ENCODE measurements around the gene DOCK8.
"Not testable (repeated sequence)": the region's sequence is repeated elsewhere in the genome, so short reads cannot be mapped to it uniquely, and the experiment has no call there.

Gene DOCK8

GRCh38 chr9:214648-215493 lies at the start of gene DOCK8:
Gene DOCK8, plus strand, starts transcription at chr9:214865. Its CDS starts 112 bp downstream, at chr9:214977.
- peak; percentile 46 for DNase-seq (ENCODE audit: low spot score)

GRCh38 chr9:169757-170156 lies 44.9 kb upstream of the DOCK8 start:
- DNase-seq (ENCODE audit: low spot score) = not testable (repeated sequence)

- DNase-seq (ENCODE audit: low spot score) = peak; percentile 4
Observed at GRCh38 chr9:178140-178825, 36.4 kb upstream of the DOCK8 start.

- peak; percentile 84 for DNase-seq (ENCODE audit: low spot score)
Observed at GRCh38 chr9:178970-179383, 35.7 kb upstream of the DOCK8 start, which contains the start of gene ZNG1A. Gene ZNG1A, minus strand, starts transcription at chr9:179056. Its CDS starts 87 bp downstream, at chr9:178969.

- DNase-seq (ENCODE audit: low spot score) = not testable (repeated sequence)
Observed at GRCh38 chr9:199601-200000, 15.1 kb upstream of the DOCK8 start.

GRCh38 chr9:206481-206880 lies 8.2 kb upstream of the DOCK8 start:
- no peak for DNase-seq (ENCODE audit: low spot score)

- no peak for DNase-seq (ENCODE audit: low spot score)
Observed at GRCh38 chr9:209143-209758, 5.4 kb upstream of the DOCK8 start.

GRCh38 chr9:211036-211435 lies 3.6 kb upstream of the DOCK8 start:
- no peak for DNase-seq (ENCODE audit: low spot score)

GRCh38 chr9:211557-211956 lies 3.1 kb upstream of the DOCK8 start:
- DNase-seq (ENCODE audit: low spot score) = no peak

- DNase-seq (ENCODE audit: low spot score) = no peak
Observed at GRCh38 chr9:212297-212696, 2.4 kb upstream of the DOCK8 start.

GRCh38 chr9:213901-214300 lies 764 bp upstream of the DOCK8 start:
- not testable (repeated sequence) for DNase-seq (ENCODE audit: low spot score)

- DNase-seq (ENCODE audit: low spot score) = no peak
Observed at GRCh38 chr9:214351-214647, 366 bp upstream of the DOCK8 start.

GRCh38 chr9:215631-216155 lies 1.0 kb downstream of the DOCK8 start:
- DNase-seq (ENCODE audit: low spot score) = no peak

- no peak for DNase-seq (ENCODE audit: low spot score)
Observed at GRCh38 chr9:216866-217265, 2.2 kb downstream of the DOCK8 start.

- no peak for DNase-seq (ENCODE audit: low spot score)
Observed at GRCh38 chr9:217950-218349, 3.3 kb downstream of the DOCK8 start.

GRCh38 chr9:219036-219435 lies 4.4 kb downstream of the DOCK8 start:
- DNase-seq (ENCODE audit: low spot score) = not testable (repeated sequence)

- DNase-seq (ENCODE audit: low spot score) = no peak
Observed at GRCh38 chr9:219670-220365, 5.2 kb downstream of the DOCK8 start.

- DNase-seq (ENCODE audit: low spot score) = no peak
Observed at GRCh38 chr9:221989-222776, 7.5 kb downstream of the DOCK8 start.

GRCh38 chr9:223152-223551 lies 8.5 kb downstream of the DOCK8 start:
- DNase-seq (ENCODE audit: low spot score) = no peak

- DNase-seq (ENCODE audit: low spot score) = no peak
Observed at GRCh38 chr9:224026-224425, 9.4 kb downstream of the DOCK8 start.

Data from hematopoietic multipotent progenitor cell treated with erythropoietin and hydrocortisone succinate and interleukin-3 and kit ligand, for 15 days (in vitro differentiated cells).